Adrenal gland (tissue), 5 donors: Measurements from ENCODE around the gene NUMBL.

Experiments used
- CTCF ChIP-seq, 6 experiments: fragments of 450-650 bp in 4 of 6; fragments of 200-600 bp in 2 of 6; sonication (generic) in 1 of 6; IDR thresholded peaks; 1 replicate in 5 of 6; 2 replicates in 1 of 6; pipeline versions ENCODE4 v1.5.1 to v1.8.0; 2016 to 2021; ENCODE audit warnings: antibody characterized with exemption in 6 of 6, mild to moderate bottlenecking in 2 of 6, moderate library complexity in 1 of 6
- POLR2A ChIP-seq, 2 donors: fragments of 450-650 bp; IDR thresholded peaks; one replicate each; pipeline ENCODE4 v1.6.1; 2017; ENCODE audit warnings: antibody characterized with exemption in 2 of 2, mild to moderate bottlenecking in 2 of 2, moderate library complexity in 1 of 2
- donor health status: DM: no; HTN: no; CAD: no.

GRCh38 chr19:40621966-40622772 lies 68.3 kb downstream of the NUMBL start:
- no peak for TF ChIP-seq CTCF (IDR thresholded peaks at IDR 0.05)
- no peak for TF ChIP-seq POLR2A (IDR thresholded peaks at IDR 0.05)
